ENCODE data around the gene RRAGB.

DNA sequence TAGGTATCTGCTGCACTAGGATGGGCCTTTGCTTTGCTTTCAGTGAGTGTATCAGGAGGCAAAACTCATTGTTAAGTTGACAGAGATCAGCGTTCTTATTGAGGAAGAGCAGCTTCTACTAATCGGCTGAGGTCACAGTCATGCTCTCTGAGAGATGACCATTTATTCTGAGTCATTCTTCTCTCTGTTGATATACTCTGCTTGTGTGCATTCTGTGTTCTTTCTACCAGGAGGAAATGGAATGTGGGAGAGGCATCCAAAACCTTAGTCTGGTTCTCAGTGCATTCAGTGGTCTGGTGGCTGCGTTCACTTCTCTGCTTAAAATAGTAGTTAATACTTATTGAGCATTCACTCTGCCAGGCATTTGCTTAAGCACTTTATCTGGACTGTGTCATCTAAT is 66.2 kb downstream of the RRAGB start:
- TF ChIP-seq GATA2 (IDR thresholded peaks at IDR 0.05; ENCODE audit: low read depth, low read length) (no peak), GATA3 (IDR thresholded peaks at IDR 0.05; ENCODE audit: low read depth, low read length) (no peak)
